GM12874 (cell line): Measurements from ENCODE around the gene DOK4.
A peak's percentile ranks its signal among the peaks of the same experiment; 100 is the strongest.

ENCODE experiments used
- TF ChIP-seq, protein P1 (sequence below): IDR thresholded peaks from 2 replicates; pipeline ENCODE4 v1.5.1; 2011; ENCODE audit warnings: low read depth, mild to moderate bottlenecking, control low read depth, low read length, moderate library complexity; ENCODE audit not compliant: insufficient read depth

The DOK4 gene

DNA sequence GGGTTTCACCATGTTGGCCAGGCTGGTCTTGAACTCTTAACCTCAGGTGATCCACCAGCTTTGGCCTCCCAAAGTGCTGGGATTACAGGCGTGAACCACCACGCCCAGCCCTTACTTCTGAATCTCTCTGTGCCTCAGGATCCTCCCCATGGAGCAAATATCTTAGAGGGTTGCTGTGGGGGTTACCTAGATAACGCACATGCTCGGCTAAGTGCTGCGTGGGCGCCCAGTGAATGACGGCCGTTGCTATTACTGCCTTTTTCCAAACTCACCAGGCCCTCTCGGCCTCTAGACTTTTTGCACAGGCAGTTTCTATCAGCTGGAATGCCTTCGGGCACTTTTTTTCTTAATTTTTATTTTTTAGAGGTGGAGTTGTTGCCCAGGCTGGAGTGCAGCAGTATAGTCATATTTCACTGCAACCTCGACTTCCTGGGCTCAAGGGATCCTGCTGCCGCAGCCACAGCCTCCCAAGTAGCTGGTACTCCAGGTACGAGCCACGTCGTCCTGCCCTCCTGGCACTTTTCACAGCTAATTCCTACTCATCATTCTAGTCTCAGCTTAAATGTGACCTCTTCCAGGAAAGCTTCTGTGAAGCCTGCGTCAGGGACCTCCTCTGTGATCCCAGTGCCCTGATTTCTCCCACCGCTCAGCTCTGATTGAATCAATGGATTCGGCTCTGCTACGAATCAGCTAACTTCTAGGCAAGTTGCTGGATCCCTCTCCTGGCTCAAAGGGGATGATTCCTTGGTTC lies 41.5 kb upstream of the DOK4 start:
- TF ChIP-seq, protein P1, sequence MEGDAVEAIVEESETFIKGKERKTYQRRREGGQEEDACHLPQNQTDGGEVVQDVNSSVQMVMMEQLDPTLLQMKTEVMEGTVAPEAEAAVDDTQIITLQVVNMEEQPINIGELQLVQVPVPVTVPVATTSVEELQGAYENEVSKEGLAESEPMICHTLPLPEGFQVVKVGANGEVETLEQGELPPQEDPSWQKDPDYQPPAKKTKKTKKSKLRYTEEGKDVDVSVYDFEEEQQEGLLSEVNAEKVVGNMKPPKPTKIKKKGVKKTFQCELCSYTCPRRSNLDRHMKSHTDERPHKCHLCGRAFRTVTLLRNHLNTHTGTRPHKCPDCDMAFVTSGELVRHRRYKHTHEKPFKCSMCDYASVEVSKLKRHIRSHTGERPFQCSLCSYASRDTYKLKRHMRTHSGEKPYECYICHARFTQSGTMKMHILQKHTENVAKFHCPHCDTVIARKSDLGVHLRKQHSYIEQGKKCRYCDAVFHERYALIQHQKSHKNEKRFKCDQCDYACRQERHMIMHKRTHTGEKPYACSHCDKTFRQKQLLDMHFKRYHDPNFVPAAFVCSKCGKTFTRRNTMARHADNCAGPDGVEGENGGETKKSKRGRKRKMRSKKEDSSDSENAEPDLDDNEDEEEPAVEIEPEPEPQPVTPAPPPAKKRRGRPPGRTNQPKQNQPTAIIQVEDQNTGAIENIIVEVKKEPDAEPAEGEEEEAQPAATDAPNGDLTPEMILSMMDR, result no peak

DNA sequence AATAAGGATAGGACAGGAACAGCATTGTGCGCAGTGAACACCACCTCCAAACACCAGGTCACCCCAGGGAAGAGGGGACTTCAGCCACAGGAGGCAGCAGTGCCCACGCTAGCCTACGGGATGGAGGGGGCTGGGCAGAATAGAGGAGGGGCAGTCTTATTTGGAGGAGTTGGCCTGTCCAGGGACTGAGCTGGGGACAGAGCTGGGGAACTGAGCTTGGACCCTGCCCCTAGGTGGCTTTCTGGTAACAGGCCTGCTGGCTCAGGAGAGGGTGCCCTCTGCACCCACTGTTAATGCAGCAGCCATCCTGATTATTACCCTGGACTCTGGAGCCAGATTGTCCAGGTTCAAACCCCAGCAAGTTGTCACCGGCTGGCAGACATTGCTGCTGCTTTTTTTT lies 40.7 kb upstream of the DOK4 start:
- TF ChIP-seq, protein P1, result no peak

DNA sequence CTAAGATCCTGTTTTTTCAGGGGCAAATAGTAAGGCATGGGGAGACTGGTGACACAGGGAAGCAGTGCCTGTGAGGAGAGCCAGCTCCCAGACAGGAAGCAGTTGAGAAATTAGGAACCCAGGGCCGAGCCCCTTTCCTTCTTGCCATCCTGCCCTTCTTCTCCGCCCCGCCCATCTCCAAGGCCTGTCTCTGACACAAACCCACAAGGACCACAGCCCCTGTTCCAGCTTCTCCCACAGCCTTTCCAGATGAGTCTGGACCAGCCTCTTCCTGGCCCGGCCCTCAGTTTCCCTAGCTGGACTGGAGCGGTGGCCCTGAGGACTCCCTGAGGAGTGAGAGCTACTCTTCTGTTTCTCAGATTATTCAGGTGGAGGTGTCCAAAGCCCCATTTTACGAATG lies 40.2 kb upstream of the DOK4 start:
- TF ChIP-seq, protein P1, result no peak

DNA sequence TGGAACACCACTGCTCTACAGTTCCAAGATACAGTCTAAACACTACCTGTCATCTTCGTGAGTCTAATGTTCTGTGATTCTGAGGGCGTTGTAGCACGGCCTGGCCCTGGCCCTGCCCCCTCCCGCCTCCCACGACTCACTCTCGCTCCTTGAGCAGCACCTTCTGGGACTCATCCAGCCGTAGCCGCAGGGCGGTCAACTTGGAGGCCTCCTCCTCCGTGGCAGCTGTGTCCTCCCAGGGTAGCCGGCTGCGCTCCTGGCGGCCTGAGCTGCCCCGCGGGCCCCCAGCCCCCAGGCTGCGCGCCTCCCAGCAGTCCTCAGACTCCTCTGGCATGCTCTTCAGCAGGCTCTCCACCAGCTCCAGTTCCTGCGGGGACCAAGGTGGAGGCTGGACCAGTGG lies 39.5 kb upstream of the DOK4 start:
- TF ChIP-seq, protein P1, result no peak

DNA sequence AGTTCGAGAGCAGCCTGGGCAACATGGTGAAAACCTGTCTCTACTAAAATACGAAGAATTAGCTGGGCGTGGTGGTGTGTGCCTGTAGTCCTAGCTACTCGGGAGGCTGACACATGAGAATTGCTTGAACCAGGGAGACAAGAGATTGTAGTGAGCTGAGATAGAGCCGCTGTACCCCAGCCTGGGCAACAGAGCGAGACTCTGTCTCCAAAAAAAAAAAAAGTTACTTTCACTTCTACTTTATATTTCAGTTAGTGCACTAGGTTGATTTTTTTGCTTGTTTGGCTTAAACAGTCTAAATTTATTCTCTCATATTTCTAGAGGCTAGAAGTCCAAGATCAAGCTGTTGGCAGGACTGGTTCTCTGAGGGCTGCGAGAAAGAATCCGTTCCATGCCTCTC lies 36.7 kb upstream of the DOK4 start:
- TF ChIP-seq, protein P1, result no peak

DNA sequence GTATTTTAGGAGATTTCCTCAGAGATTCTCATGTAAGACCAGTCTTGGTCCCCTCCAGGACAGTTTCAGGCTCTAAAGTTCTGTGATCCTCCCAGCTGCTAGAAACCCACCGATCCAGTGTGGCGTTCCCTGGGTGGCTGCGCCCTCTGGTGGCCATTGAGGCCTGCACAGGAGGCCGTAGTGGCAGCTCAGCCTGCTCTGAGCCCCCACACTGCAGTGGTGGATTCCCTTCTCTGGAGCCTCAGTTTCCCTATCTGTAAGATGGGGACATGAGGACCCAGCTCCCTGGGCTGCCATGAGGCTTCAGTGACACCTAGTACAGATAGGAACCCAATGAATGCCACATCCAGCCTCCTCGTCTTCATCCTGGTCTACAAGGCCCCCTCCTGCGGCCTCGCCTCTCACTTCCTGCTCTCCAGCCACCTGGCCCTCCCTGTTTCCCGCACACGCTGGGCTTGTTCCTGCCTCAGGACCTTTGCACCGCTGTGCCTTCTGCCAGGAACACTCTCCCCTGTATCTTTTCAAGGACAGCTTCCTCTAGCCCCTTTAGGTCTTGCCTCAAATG lies 33.6 kb upstream of the DOK4 start:
- TF ChIP-seq, protein P1, result peak; percentile 98

DNA sequence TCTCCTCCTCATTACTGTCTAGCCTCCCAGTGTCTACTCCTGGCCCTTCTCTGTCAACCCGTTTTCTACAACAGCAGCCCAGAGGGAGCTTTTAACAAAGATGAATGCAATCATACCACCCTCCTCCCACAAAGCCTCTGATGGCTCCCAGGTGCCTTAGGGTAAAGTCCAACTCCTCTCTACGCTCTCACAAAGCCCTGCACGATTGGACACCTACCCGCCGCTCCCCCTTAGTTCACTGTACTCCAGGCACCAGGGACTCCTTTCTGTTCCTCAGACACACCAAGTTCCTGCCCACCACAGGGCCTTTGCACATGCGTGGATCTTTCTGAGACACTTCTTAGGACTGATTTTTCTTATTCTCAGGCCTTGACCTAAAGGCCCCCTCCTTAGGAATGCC lies 32.6 kb upstream of the DOK4 start:
- TF ChIP-seq, protein P1, result no peak
